HCT116 (cell line): ENCODE results near the gene CDKL5.

Source experiments
- CEBPB ChIP-seq: IDR thresholded peaks from 2 replicates; pipeline ENCODE4 v1.6.1; 2012; ENCODE audit warnings: low read depth
- ELF1 ChIP-seq: IDR thresholded peaks from 2 replicates; pipeline ENCODE4 v1.6.1; 2012; ENCODE audit warnings: low read depth, borderline replicate concordance
- EZH2 ChIP-seq: fragments of 200-600 bp; sonication (generic); IDR thresholded peaks from 2 replicates; pipeline ENCODE4 v1.6.1; 2017; ENCODE audit warnings: antibody characterized with exemption, mixed run types
- EZH2phosphoT487 ChIP-seq: fragments of 200-600 bp; IDR thresholded peaks from 2 replicates; pipeline ENCODE4 v1.6.1; 2018; ENCODE audit warnings: antibody characterized with exemption, borderline replicate concordance
- FOSL1 ChIP-seq: IDR thresholded peaks from 2 replicates; pipeline ENCODE4 v1.6.1; 2012; ENCODE audit warnings: low read depth
- POLR2A ChIP-seq: IDR thresholded peaks from 2 replicates; pipeline ENCODE4 v1.7.0; 2011; ENCODE audit warnings: borderline replicate concordance; ENCODE audit not compliant: insufficient read depth, insufficient read length; ENCODE audit errors: extremely low read depth
- POLR2AphosphoS5 ChIP-seq: IDR thresholded peaks from 2 replicates; pipeline ENCODE4 v1.6.1; 2011; ENCODE audit warnings: mild to moderate bottlenecking, low read depth, low read length, moderate library complexity
- TCF7L2 ChIP-seq: IDR thresholded peaks from 2 replicates; pipeline ENCODE4 v1.7.0; 2011; ENCODE audit warnings: borderline replicate concordance, inconsistent platforms; ENCODE audit not compliant: insufficient read depth, insufficient read length; ENCODE audit errors: extremely low read depth
- YY1 ChIP-seq: IDR thresholded peaks from 2 replicates; pipeline ENCODE4 v1.6.1; 2011; ENCODE audit warnings: low read length, low read depth, moderate library complexity, mild to moderate bottlenecking; ENCODE audit not compliant: insufficient replicate concordance; ENCODE audit errors: extremely low read depth
- ZFX ChIP-seq: fragments of 450-650 bp; IDR thresholded peaks from 2 replicates; pipeline ENCODE4 v1.6.1; 2017
- TF ChIP-seq, protein P1 (sequence below), 3 experiments: fragments of 200-600 bp in 1 of 3; sonication (generic) in 1 of 3; IDR thresholded peaks in 2 of 3; conservative IDR thresholded peaks in 1 of 3; 2 replicates each; pipeline ENCODE4 v1.5.1; 2012 to 2017; ENCODE audit warnings: low read depth in 2 of 3, low read length in 2 of 3, antibody characterized with exemption in 1 of 3, borderline replicate concordance in 1 of 3, control low read depth in 1 of 3, mild to moderate bottlenecking in 1 of 3, mixed read lengths in 1 of 3, mixed run types in 1 of 3, moderate library complexity in 1 of 3; ENCODE audit not compliant: insufficient read depth in 1 of 3
- TF ChIP-seq, protein P2 (sequence below): IDR thresholded peaks from 2 replicates; pipeline ENCODE4 v1.6.1; 2012; ENCODE audit warnings: low read depth
- TF ChIP-seq, protein P3 (sequence below): IDR thresholded peaks from 2 replicates; pipeline ENCODE4 v1.6.1; 2011; ENCODE audit warnings: mild to moderate bottlenecking, low read length, moderate library complexity; ENCODE audit not compliant: insufficient replicate concordance; ENCODE audit errors: extremely low read depth

DNA sequence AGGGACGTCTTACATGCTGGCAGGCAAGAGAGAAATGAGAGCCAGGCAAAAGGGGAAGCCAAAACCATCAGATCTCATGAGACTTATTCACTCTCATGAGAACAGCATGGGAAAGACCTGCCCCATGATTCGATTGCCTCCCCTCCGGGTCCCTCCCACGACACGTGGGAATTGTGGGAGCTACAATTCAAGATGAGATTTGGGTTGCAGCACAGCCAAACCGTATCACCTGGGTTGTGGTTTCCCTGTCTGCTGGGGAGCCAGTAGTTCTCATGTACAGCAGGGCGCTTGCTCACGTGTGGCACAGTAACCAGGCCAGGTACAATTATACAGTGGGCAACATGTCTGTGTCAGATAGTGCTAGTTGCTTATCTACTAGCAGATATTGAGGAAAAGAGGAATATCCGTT, 257.6 kb downstream of the CDKL5 start:
- TF ChIP-seq POLR2A (no peak), ELF1 (no peak), YY1 (no peak), POLR2AphosphoS5 (no peak), EZH2 (no peak), TCF7L2 (no peak), CEBPB (no peak), ZFX (no peak), EZH2phosphoT487 (no peak), FOSL1 (no peak)
- TF ChIP-seq, protein P1, sequence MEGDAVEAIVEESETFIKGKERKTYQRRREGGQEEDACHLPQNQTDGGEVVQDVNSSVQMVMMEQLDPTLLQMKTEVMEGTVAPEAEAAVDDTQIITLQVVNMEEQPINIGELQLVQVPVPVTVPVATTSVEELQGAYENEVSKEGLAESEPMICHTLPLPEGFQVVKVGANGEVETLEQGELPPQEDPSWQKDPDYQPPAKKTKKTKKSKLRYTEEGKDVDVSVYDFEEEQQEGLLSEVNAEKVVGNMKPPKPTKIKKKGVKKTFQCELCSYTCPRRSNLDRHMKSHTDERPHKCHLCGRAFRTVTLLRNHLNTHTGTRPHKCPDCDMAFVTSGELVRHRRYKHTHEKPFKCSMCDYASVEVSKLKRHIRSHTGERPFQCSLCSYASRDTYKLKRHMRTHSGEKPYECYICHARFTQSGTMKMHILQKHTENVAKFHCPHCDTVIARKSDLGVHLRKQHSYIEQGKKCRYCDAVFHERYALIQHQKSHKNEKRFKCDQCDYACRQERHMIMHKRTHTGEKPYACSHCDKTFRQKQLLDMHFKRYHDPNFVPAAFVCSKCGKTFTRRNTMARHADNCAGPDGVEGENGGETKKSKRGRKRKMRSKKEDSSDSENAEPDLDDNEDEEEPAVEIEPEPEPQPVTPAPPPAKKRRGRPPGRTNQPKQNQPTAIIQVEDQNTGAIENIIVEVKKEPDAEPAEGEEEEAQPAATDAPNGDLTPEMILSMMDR (IDR thresholded peaks at IDR 0.05 in 2 of 3, conservative IDR thresholded peaks at IDR 0.05 in 1 of 3; ENCODE audit: borderline replicate concordance in 1 of 3, insufficient read depth in 1 of 3, low read depth in 2 of 3, low read length in 2 of 3) = no peak
- TF ChIP-seq, protein P2, sequence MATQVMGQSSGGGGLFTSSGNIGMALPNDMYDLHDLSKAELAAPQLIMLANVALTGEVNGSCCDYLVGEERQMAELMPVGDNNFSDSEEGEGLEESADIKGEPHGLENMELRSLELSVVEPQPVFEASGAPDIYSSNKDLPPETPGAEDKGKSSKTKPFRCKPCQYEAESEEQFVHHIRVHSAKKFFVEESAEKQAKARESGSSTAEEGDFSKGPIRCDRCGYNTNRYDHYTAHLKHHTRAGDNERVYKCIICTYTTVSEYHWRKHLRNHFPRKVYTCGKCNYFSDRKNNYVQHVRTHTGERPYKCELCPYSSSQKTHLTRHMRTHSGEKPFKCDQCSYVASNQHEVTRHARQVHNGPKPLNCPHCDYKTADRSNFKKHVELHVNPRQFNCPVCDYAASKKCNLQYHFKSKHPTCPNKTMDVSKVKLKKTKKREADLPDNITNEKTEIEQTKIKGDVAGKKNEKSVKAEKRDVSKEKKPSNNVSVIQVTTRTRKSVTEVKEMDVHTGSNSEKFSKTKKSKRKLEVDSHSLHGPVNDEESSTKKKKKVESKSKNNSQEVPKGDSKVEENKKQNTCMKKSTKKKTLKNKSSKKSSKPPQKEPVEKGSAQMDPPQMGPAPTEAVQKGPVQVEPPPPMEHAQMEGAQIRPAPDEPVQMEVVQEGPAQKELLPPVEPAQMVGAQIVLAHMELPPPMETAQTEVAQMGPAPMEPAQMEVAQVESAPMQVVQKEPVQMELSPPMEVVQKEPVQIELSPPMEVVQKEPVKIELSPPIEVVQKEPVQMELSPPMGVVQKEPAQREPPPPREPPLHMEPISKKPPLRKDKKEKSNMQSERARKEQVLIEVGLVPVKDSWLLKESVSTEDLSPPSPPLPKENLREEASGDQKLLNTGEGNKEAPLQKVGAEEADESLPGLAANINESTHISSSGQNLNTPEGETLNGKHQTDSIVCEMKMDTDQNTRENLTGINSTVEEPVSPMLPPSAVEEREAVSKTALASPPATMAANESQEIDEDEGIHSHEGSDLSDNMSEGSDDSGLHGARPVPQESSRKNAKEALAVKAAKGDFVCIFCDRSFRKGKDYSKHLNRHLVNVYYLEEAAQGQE = no peak
- TF ChIP-seq, protein P3, sequence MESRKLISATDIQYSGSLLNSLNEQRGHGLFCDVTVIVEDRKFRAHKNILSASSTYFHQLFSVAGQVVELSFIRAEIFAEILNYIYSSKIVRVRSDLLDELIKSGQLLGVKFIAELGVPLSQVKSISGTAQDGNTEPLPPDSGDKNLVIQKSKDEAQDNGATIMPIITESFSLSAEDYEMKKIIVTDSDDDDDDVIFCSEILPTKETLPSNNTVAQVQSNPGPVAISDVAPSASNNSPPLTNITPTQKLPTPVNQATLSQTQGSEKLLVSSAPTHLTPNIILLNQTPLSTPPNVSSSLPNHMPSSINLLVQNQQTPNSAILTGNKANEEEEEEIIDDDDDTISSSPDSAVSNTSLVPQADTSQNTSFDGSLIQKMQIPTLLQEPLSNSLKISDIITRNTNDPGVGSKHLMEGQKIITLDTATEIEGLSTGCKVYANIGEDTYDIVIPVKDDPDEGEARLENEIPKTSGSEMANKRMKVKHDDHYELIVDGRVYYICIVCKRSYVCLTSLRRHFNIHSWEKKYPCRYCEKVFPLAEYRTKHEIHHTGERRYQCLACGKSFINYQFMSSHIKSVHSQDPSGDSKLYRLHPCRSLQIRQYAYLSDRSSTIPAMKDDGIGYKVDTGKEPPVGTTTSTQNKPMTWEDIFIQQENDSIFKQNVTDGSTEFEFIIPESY = no peak
